GM19324 (cell line): ENCODE data around the gene NFIB.

Experiments
- ATAC-seq: cut with Tn5 transposase; IDR thresholded peaks from one replicate; pipeline ENCODE4 v1.9.1; 2021; ENCODE audit warnings: mild to moderate bottlenecking, moderate library complexity; ENCODE audit not compliant: unreplicated experiment, low FRiP score

NFIB gene

GRCh38 chr9:14345354-14346230, 31.7 kb upstream of the NFIB start:
- ATAC-seq, result no peak

GRCh38 chr9:14344941-14345353, 31.0 kb upstream of the NFIB start:
- ATAC-seq, result no peak

- no peak for ATAC-seq
Observed at GRCh38 chr9:14344053-14344524, 30.1 kb upstream of the NFIB start.

DNA sequence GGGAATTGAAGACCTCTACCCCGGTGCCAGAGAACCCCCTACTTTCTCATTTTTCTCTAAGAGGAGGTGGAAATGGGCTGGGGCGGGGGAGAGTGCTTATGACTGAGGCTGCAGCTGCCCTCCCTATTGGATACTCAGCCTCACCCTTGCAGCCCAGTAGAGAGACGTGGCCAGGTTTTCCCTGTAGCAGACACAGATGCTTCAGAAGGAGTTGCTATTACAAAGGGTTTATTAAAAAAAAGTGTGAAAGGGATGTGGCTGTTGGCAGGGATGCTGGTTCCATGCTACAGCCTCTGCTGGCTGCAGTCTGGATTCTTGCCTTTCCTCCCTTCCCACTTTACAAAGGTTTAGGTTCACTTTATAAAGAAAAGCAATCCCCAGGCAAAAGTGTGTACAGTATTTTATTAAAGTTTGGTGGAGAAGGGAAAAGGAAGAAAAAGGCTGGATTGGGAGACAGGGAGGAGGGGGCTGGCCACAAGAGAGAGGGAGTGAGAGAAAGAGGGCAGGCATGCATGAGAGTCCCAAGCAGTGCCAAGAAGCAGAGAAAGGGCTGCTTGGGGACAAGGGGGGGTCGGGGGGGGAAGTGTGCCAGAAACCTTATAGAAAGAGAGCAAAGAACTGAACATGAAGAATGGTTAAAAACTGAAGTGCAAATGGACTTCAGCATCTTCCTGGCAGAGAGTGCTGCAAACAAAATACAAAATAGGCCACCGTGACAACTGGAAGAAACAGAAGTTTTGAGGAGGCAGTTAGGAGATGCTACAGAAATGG, 29.5 kb upstream of the NFIB start:
- ATAC-seq, result no peak

- ATAC-seq, result no peak
Observed at GRCh38 chr9:14342736-14343135, 28.8 kb upstream of the NFIB start.

DNA sequence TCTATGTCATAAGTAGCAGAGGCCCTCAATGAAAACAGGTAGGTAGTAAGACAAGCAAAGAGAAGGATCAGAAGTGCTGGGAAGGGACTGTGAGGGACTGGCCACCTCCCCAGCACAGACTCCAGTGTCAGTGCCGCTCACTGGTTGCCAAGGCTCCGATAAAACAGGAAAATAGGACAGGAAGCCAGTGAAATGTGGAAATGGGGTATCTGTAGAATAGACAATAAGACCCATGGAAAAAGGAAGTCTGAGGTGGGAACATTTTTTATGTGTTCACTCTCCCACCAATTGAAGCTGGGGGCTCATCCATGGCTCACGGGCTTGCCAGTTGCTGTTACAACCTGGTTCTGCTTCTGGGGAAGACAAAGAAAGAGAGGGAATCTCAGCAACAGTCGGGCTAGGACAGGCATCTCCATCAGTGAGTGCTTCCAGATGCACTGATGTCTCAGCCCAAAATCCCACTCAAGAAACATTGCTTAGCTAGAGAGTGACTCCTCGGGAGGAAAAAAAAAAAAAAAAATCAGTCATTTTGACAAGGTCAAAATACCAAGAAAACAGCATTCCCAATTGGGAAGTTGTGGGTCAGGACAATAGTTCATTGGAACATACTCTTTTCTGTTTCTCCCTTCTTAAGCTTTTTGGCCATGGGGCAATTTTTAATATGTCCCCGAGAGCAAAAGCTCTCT, 27.6 kb upstream of the NFIB start:
- ATAC-seq, result no peak

DNA sequence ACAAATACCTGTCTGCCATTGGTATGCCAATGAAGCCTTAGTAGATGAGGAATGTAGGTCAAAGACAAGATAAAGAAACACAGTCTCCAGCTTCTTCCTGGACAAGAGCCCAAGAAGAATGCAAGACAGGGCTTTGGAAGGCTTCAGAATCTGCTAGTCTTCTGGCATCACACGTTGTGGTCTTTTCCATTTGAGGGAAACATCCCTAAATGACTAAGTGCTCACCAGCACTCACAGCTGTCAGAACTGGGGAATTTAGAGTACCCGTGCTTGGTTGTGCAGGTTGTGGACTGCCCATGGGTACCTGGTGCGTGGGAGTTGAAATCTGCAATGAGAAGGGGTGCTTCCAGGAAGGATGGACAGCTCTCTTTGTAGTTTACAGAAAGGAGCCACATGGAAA, 27.1 kb upstream of the NFIB start:
- no peak for ATAC-seq

DNA sequence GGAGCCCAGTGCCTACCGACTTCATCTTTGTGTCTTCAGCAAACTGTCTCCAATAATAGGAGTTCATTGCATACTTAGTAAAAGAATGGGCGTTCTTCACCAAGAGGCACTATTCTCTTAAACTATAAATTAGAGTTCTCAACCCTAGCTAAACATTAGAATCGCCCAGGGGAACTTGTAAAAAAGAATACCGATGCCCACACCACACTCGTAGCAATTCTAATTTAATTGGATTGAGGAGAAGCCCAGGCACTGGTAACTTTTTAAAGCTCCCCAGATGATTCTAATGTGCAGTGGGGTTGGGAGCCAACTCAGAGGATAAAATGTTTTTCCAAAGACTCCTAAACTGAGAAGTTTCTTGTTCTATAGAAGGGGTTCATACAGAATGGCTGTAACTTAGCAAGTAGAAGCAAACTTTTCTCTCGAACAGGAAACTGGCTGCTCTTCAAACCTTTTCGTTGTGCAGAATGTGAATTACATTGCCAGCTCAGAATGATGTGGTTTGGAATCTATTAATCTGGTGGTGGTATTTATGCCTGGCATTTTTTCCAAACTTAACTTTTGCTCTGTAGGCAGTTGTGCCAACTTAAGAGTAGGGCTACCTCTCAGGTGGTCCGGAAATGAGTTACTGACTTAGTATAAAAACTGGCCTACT, 26.4 kb upstream of the NFIB start:
- ATAC-seq, result no peak

DNA sequence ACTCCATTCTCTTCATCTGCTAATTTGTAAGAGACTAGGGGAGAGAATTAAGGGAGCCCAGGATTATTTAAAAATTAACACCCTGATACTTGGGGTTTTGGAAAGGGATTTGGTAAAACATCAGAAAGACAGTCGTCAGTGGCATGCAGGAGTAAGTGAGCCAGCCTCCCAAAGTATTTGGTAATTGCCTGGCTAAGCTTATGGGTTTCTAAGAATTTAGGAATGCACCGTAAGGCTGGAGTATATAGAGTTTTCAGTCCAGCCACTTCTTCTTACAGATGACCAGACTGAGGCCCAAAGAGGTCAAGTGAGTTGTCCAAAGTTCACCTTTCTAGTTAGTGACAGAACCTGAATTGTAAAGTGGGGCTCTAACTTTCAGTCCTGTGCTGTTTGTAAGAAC, 25.8 kb upstream of the NFIB start:
- ATAC-seq, result no peak

- ATAC-seq, result no peak
Observed at GRCh38 chr9:14337615-14338014, 23.7 kb upstream of the NFIB start.

GRCh38 chr9:14336244-14336643, 22.3 kb upstream of the NFIB start:
- ATAC-seq, result no peak

- ATAC-seq, result no peak
Observed at GRCh38 chr9:14331120-14331519, 17.2 kb upstream of the NFIB start.

GRCh38 chr9:14327036-14327435, 13.1 kb upstream of the NFIB start:
- no peak for ATAC-seq

- peak; percentile 15 for ATAC-seq
Observed at GRCh38 chr9:14326264-14326826, 12.4 kb upstream of the NFIB start.

- ATAC-seq, result no peak
Observed at GRCh38 chr9:14325147-14325546, 11.2 kb upstream of the NFIB start.

- no peak for ATAC-seq
Observed at GRCh38 chr9:14323985-14324650, 10.2 kb upstream of the NFIB start.

GRCh38 chr9:14323083-14323971, 9.4 kb upstream of the NFIB start:
- no peak for ATAC-seq

DNA sequence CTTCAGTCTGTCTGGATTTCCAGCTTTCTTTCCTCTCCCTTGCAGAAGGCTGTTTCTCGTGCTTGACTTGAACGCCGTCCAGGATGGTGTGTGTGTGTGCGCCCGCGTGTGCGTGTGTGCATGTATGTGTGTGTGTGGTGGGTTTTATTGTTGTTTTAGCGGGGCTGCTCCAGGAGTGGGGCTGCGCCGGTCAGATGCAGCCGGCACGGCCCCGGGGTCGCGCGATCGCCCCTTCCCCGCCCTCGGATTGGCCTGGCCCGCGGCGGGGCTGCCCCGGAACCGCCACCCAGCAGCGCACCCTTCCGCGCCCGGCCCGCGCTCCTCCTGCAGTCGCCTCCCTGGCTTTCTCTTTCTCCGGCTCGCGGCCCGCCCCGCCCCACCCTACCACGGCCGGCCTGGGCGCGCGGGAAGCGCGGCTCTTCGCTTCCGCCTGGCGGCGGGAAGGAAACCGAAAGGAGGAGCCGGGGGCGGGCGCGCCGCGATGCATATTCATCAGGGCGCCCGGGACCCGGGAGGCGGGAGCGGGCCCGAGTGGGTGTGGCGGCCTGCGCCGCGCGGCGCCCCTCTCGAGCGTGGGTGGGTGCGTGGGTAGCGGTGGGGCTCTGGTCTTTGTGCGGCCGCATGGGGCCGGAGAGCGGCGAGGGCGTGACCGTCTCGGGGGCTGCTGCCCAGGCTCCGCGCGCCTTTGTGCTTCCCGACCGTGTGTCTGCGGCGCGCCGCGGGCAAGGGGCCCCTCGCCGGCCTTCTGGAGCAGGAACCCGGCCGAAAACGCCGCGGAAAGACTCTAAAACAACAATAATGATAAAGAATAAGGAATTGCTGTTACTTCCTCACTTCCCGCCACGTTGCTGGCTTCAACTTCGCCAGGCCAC, 8.5 kb upstream of the NFIB start:
- ATAC-seq, result peak; percentile 88
